Caco-2 (cell line): Measurements from ENCODE around the gene CFAP46. TPM values are rescaled to one million over a fixed set of nuclear protein-coding genes. Genes with fewer than 3 reads are reported as not detected.

ENCODE experiments used
- BruUV-seq: library from RNA; stranded (reverse); fragments of 400-500 nt; replicated peaks from 2 replicates; lab custom pipeline; 2021; lab: Mats Ljungman, UMichigan
- CTCF ChIA-PET: fragments of 300-600 bp; sonication (Branson Sonifier 250); formaldehyde crosslinking; loops from one replicate; lab custom pipeline; 2022; ENCODE audit warnings: antibody characterized with exemption; lab: Charles Lee
- POLR2A ChIA-PET: fragments of 300-600 bp; sonication (Branson Sonifier 250); formaldehyde crosslinking; loops from one replicate; lab custom pipeline; 2022; ENCODE audit warnings: antibody characterized with exemption; lab: Charles Lee
- DNase-seq, 2 experiments: peaks; one replicate each; pipeline versions ENCODE4 v3.0.0 to v3.0.0-alpha.2; 2020 to 2022
- H3K27me3 ChIP-seq: replicated peaks from 2 replicates; pipeline ENCODE4 v1.6.0; 2011; ENCODE audit warnings: low read length; ENCODE audit not compliant: control insufficient read depth, insufficient read depth
- H3K36me3 ChIP-seq: 2 replicates; pipeline ENCODE4 v1.5.1; 2011; ENCODE audit warnings: low read length; ENCODE audit not compliant: control insufficient read depth, insufficient read depth
- H3K4me1 ChIP-seq: fragments of 250-450 bp; sonication (Bioruptor Pico); 2 replicates; pipeline ENCODE4 v1.5.1; 2020; ENCODE audit warnings: mild to moderate bottlenecking
- H3K4me3 ChIP-seq: 2 replicates; pipeline ENCODE4 v1.5.1; 2011; ENCODE audit warnings: low read depth, mild to moderate bottlenecking, control low read depth, low read length
- H3K9me3 ChIP-seq: fragments of 250-450 bp; sonication (Bioruptor Pico); 2 replicates; pipeline ENCODE4 v1.5.1; 2020; ENCODE audit warnings: mild to moderate bottlenecking, moderate library complexity
- H3K27ac Mint-ChIP-seq: one replicate; pipeline ENCODE4 v1.8.0; 2022; ENCODE audit warnings: mixed read lengths; ENCODE audit not compliant: unreplicated experiment
- H3K27me3 Mint-ChIP-seq: one replicate; pipeline ENCODE4 v1.8.0; 2022; ENCODE audit warnings: mixed read lengths; ENCODE audit not compliant: insufficient read depth, unreplicated experiment
- H3K36me3 Mint-ChIP-seq: one replicate; pipeline ENCODE4 v1.8.0; 2022; ENCODE audit warnings: mild to moderate bottlenecking, mixed read lengths; ENCODE audit not compliant: insufficient read depth, unreplicated experiment
- H3K4me1 Mint-ChIP-seq: one replicate; pipeline ENCODE4 v1.8.0; 2022; ENCODE audit warnings: low read depth, mixed read lengths; ENCODE audit not compliant: unreplicated experiment
- H3K4me3 Mint-ChIP-seq: one replicate; pipeline ENCODE4 v1.8.0; 2022; ENCODE audit warnings: mild to moderate bottlenecking, moderate library complexity, mixed read lengths; ENCODE audit not compliant: unreplicated experiment
- H3K9me3 Mint-ChIP-seq: one replicate; pipeline ENCODE4 v1.8.0; 2022; ENCODE audit warnings: mixed read lengths; ENCODE audit not compliant: unreplicated experiment
- CTCF ChIP-seq, 2 experiments: fragments of 200-600 bp in 1 of 2; IDR thresholded peaks; 1 replicate in 1 of 2; 2 replicates in 1 of 2; pipeline versions ENCODE4 v1.5.1 to v1.8.0; 2011 to 2022; ENCODE audit warnings: antibody characterized with exemption in 1 of 2, control low read depth in 1 of 2, inconsistent platforms in 1 of 2, low read depth in 1 of 2, low read length in 1 of 2, mild to moderate bottlenecking in 1 of 2, moderate library complexity in 1 of 2; ENCODE audit not compliant: insufficient read depth in 1 of 2, severe bottlenecking in 1 of 2, unreplicated experiment in 1 of 2
- intact Hi-C: fragments of 100-400 bp; cut with micrococcal nuclease; formaldehyde crosslinking; loops from one replicate; pipeline ENCODE4 v1.10.0; 2022; ENCODE audit not compliant: unreplicated experiment
- total RNA-seq: library from RNA; stranded (reverse); gene quantifications from 2 replicates; pipeline ENCODE4 v1.2.3, GENCODE V29; 2022

CFAP46 gene
- total RNA-seq, 1 experiment from 2014 or later = not detected

- TF ChIP-seq CTCF (IDR thresholded peaks at IDR 0.05; ENCODE audit: insufficient read depth in 1 of 2, low read depth in 1 of 2, low read length in 1 of 2, severe bottlenecking in 1 of 2, unreplicated experiment in 1 of 2) = no peak
- intact Hi-C loops = loop anchor here (5.0 kb wide), 1 partner anchor 103 kb away; no protein-coding TSS in a partner anchor
Measured at GRCh38 chr10:132944510-132944909, 2.1 kb upstream of the CFAP46 start.

GRCh38 chr10:132943791-132944404 lies 1.5 kb upstream of the CFAP46 start:
- Mint-ChIP-seq H3K27me3 (peaks cover 2% of the 10 kb centered on the region), H3K36me3 (peaks cover 5% of the 10 kb centered on the region), H3K27ac (no peak overlapping the region), H3K4me3 (no peak overlapping the region), H3K4me1 (peaks cover 7% of the 10 kb centered on the region), H3K9me3 (no peaks in the 10 kb centered on the region)
- Histone ChIP-seq H3K27me3 (no peaks in the 10 kb centered on the region), H3K36me3 (no peaks in the 10 kb centered on the region), H3K9me3 (no peaks in the 10 kb centered on the region), H3K4me3 (no peak overlapping the region), H3K4me1 (peaks cover 8% of the 10 kb centered on the region)
- BruUV-seq = no TSS peak
- ChIA-PET CTCF (no interaction called here), POLR2A (no interaction called here)
- no peak for TF ChIP-seq CTCF (IDR thresholded peaks at IDR 0.05; ENCODE audit: insufficient read depth in 1 of 2, low read depth in 1 of 2, low read length in 1 of 2, severe bottlenecking in 1 of 2, unreplicated experiment in 1 of 2)
- intact Hi-C loops = loop anchor here (5.0 kb wide), 1 partner anchor 103 kb away; no protein-coding TSS in a partner anchor
- DNase-seq = peak in 1 of 2 experiments; percentile 26

More at GRCh38 chr10:132944510-132944909, 2.1 kb upstream of the CFAP46 start:
- peak in 1 of 2 experiments; percentile 26 for DNase-seq
- Mint-ChIP-seq H3K27me3 (peaks cover 5% of the 10 kb centered on the region), H3K4me1 (peaks cover 7% of the 10 kb centered on the region), H3K9me3 (no peaks in the 10 kb centered on the region), H3K27ac (no peak overlapping the region), H3K36me3 (peaks cover 5% of the 10 kb centered on the region), H3K4me3 (no peak overlapping the region)
- H3K4me3 ChIP-seq = no peak overlapping the region
- BruUV-seq = no TSS peak
- ChIA-PET POLR2A (no interaction called here), CTCF (interaction anchor here (0.5 kb wide), 1 partner anchor 179 kb away, joined by 4 read pairs; no protein-coding TSS in a partner anchor)
- no peaks in the 10 kb centered on the region for H3K9me3 ChIP-seq
- peaks cover 8% of the 10 kb centered on the region for H3K4me1 ChIP-seq
- no peaks in the 10 kb centered on the region for H3K36me3 ChIP-seq
- no peaks in the 10 kb centered on the region for H3K27me3 ChIP-seq

- ChIA-PET CTCF (no interaction called here), POLR2A (no interaction called here)
- no peak for DNase-seq
- Mint-ChIP-seq H3K27me3 (peaks cover 2% of the 10 kb centered on the region), H3K4me3 (no peak overlapping the region), H3K36me3 (peaks cover 5% of the 10 kb centered on the region), H3K9me3 (no peaks in the 10 kb centered on the region), H3K27ac (no peak overlapping the region), H3K4me1 (peaks cover 7% of the 10 kb centered on the region)
- BruUV-seq = no TSS peak
- H3K4me3 ChIP-seq = no peak overlapping the region
- H3K9me3 ChIP-seq = no peaks in the 10 kb centered on the region
- H3K4me1 ChIP-seq = peaks cover 10% of the 10 kb centered on the region
- no peaks in the 10 kb centered on the region for H3K36me3 ChIP-seq
- intact Hi-C loops = loop anchor here (5.0 kb wide), 1 partner anchor 104 kb away; no protein-coding TSS in a partner anchor
- TF ChIP-seq CTCF (IDR thresholded peaks at IDR 0.05; ENCODE audit: insufficient read depth in 1 of 2, low read depth in 1 of 2, low read length in 1 of 2, severe bottlenecking in 1 of 2, unreplicated experiment in 1 of 2) = no peak
- H3K27me3 ChIP-seq = no peaks in the 10 kb centered on the region
Measured at GRCh38 chr10:132943058-132943790, 854 bp upstream of the CFAP46 start.
